Measurements from ENCODE around the gene LHFPL6. TPM values are rescaled to one million over a fixed set of nuclear protein-coding genes. Genes with fewer than 3 reads are reported as not detected.

The LHFPL6 gene
- total RNA-seq, 1 experiment from 2014 or later = 25.7 TPM

GRCh38 chr13:39577838-39578491 is 25.0 kb downstream of the LHFPL6 start:
- POLR2A ChIA-PET = no interaction called here
- DNase-seq (ENCODE audit: low read depth, low spot score) = no peak
- no TSS peak for BruUV-seq (replicated peaks)
- Histone ChIP-seq H3K9me3 (ENCODE audit: control insufficient read depth, insufficient read depth, low read depth, low read length) (no peaks in the 10 kb centered on the region), H3K4me1 (ENCODE audit: control insufficient read depth, insufficient read depth, low read length) (no peaks in the 10 kb centered on the region), H3K36me3 (ENCODE audit: control insufficient read depth, insufficient read depth, low read length) (no peaks in the 10 kb centered on the region), H3K4me3 (ENCODE audit: low read depth in 2 of 2, low read length in 2 of 2) (no peak overlapping the region), H3K27ac (ENCODE audit: low read length) (no peak overlapping the region), H3K27me3 (ENCODE audit: control insufficient read depth, insufficient read depth, low read length) (no peaks in the 10 kb centered on the region)
- intact Hi-C loops (cut with micrococcal nuclease; ENCODE audit: unreplicated experiment) (no loop called here), in situ Hi-C loops (cut with HindIII; ENCODE audit: low pct_unique_long_range_greater_than_20kb, low sequenced_read_pairs) (no loop called here)
- CTCF ChIA-PET = no interaction called here
- ATAC-seq = no peak
- no peak for TF ChIP-seq TCF7L2 (IDR thresholded peaks at IDR 0.05; ENCODE audit: low read depth, low read length)
- no peak for TF ChIP-seq REST (IDR thresholded peaks at IDR 0.05; ENCODE audit: insufficient read depth in 1 of 2, low read depth in 2 of 2, low read length in 1 of 2)
- no peak for TF ChIP-seq POLR2AphosphoS5 (IDR thresholded peaks at IDR 0.05; ENCODE audit: low read depth, low read length)
- TF ChIP-seq SIN3A (IDR thresholded peaks at IDR 0.05; ENCODE audit: borderline replicate concordance, insufficient read depth, low read depth, low read length) = no peak
- TF ChIP-seq, protein P1, sequence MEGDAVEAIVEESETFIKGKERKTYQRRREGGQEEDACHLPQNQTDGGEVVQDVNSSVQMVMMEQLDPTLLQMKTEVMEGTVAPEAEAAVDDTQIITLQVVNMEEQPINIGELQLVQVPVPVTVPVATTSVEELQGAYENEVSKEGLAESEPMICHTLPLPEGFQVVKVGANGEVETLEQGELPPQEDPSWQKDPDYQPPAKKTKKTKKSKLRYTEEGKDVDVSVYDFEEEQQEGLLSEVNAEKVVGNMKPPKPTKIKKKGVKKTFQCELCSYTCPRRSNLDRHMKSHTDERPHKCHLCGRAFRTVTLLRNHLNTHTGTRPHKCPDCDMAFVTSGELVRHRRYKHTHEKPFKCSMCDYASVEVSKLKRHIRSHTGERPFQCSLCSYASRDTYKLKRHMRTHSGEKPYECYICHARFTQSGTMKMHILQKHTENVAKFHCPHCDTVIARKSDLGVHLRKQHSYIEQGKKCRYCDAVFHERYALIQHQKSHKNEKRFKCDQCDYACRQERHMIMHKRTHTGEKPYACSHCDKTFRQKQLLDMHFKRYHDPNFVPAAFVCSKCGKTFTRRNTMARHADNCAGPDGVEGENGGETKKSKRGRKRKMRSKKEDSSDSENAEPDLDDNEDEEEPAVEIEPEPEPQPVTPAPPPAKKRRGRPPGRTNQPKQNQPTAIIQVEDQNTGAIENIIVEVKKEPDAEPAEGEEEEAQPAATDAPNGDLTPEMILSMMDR (IDR thresholded peaks at IDR 0.05) = no peak

- Histone ChIP-seq H3K27ac (ENCODE audit: low read length) (no peak overlapping the region), H3K36me3 (ENCODE audit: control insufficient read depth, insufficient read depth, low read length) (no peaks in the 10 kb centered on the region), H3K27me3 (ENCODE audit: control insufficient read depth, insufficient read depth, low read length) (no peaks in the 10 kb centered on the region), H3K9me3 (ENCODE audit: control insufficient read depth, insufficient read depth, low read depth, low read length) (no peaks in the 10 kb centered on the region), H3K4me3 (ENCODE audit: low read depth in 2 of 2, low read length in 2 of 2) (no peak overlapping the region), H3K4me1 (ENCODE audit: control insufficient read depth, insufficient read depth, low read length) (no peaks in the 10 kb centered on the region)
- DNase-seq (ENCODE audit: low read depth, low spot score) (no peak), ATAC-seq (no peak)
- CTCF ChIA-PET = no interaction called here
- in situ Hi-C loops (cut with HindIII; ENCODE audit: low pct_unique_long_range_greater_than_20kb, low sequenced_read_pairs) = no loop called here
- TF ChIP-seq, protein P1 (IDR thresholded peaks at IDR 0.05) = no peak
- no peak for TF ChIP-seq POLR2AphosphoS5 (IDR thresholded peaks at IDR 0.05; ENCODE audit: low read depth, low read length)
- TF ChIP-seq SIN3A (IDR thresholded peaks at IDR 0.05; ENCODE audit: borderline replicate concordance, insufficient read depth, low read depth, low read length) = no peak
- no peak for TF ChIP-seq TCF7L2 (IDR thresholded peaks at IDR 0.05; ENCODE audit: low read depth, low read length)
- no peak for TF ChIP-seq REST (IDR thresholded peaks at IDR 0.05; ENCODE audit: insufficient read depth in 1 of 2, low read depth in 2 of 2, low read length in 1 of 2)
- intact Hi-C loops (cut with micrococcal nuclease; ENCODE audit: unreplicated experiment) = no loop called here
- POLR2A ChIA-PET = no interaction called here
- no TSS peak for BruUV-seq (replicated peaks)
These were observed 25.8 kb downstream of the LHFPL6 start for GRCh38 chr13:39577203-39577602.

All from Panc1 (cell line).